Measurements from ENCODE around the gene PCDH9.

The PCDH9 gene

GRCh38 chr13:67155898-67156722 is 74.0 kb downstream of the PCDH9 start:
- DNase-seq = no peak

GRCh38 chr13:67152085-67152484 is 78.1 kb downstream of the PCDH9 start:
- no peak for DNase-seq

- DNase-seq = no peak
These were observed 78.5 kb downstream of the PCDH9 start for GRCh38 chr13:67151652-67152051.

- DNase-seq = no peak
These were observed 79.5 kb downstream of the PCDH9 start for GRCh38 chr13:67150608-67151007.

- no peak for DNase-seq
These were observed 82.0 kb downstream of the PCDH9 start for GRCh38 chr13:67148161-67148571.

DNA sequence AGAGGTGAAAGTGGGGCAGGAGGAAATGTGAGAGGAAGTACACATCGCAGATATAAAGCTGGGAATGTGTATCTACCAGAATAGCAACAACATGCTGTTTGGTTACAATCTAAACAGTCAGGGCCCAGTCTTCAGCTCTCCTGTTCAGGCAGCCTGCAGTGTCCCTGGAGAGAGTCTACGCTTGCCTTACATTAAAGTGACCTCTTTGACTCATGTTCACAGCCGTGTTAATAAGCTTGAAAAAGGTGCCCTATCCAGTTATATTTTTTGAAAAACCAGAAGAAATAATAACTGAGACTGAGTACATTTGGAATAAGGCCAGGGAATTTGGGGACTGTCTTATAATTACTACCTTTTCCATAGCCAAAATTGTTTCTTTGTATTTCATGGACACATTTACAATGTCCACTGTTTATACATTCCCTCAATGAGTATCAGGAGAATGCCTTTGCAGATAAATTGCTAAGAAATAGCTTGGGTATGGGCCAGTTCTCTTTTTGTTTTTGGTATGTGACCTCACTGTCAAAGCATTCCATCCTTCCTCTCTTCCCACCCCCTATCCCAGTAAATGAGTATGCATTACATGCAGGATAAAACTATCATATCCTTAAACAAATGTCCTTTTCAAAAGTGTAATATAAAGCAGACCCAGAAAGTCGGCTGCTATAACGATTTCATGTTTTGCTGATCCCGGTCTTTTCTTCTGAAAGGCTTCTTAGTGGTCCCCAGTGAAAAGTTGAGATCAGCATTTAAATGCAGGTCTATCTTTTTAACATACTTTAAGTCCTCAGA is 82.6 kb downstream of the PCDH9 start:
- DNase-seq = no peak

DNA sequence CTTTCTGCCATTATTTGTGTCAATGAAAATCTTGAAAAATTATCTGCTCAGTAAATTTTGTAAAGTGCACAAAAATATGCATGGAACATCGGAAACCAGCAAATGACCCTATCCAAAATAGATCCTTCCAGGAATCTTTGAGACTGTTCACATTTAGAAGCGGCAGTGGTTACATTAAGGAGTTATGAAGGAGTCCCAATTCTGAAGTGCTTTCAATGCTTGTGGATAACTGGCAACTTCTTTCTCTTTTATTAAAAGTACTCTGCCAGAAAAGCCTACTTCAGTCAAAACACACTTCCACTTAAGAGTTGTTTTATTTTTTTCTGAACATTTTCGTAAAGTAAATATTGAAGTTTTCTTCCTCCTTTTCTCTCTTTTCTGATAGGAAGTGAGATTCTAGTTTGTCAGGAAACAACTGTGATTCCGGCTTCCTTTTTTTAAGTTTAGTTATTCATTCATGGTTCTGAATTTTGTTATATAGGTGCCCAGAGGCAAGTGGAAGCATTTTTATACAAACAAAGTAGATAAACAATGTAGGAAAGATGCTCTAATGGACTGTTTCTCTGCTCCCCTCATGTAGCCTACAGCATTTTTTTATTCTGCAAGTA is 83.5 kb downstream of the PCDH9 start:
- DNase-seq = no peak

GRCh38 chr13:67145950-67146349 is 84.2 kb downstream of the PCDH9 start:
- DNase-seq = no peak

GRCh38 chr13:67143544-67144115 is 86.5 kb downstream of the PCDH9 start:
- DNase-seq = no peak

DNA sequence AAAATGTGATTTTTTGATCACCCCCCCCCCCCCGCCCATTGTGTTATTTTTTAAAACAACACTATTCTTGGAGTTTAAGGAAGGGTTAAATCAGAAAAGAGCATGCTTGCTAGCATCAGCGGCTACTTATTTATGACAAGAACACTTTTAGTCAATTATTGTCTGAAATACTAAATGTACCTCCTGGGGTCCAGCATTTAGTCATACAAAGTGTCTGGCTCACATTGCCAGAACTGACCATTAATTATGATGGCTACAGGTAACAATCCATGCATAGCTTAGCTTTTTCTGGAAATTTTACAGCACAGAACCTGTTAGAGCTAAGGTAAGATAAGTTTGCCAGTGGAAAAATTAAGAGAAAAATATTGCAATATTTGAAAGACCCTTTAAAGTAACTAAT is 90.1 kb downstream of the PCDH9 start:
- DNase-seq = no peak

DNA sequence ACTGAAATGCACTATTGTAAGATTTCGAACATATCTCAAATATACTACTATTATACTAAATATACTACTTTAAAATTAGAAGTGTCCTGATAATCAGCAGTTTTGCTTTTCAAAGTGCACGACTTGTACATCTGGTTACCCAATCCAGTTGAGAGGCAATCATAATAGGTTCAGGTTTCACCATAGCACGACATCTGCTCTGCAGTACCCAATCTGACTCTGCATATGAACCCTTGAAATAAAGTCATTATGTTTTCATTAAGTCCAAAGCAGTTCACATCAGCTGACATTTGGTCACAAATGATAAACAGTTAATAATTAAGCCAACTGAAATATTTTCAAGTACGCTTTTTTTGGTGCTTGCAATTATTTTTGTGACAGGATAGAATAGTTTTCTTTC is 90.6 kb downstream of the PCDH9 start:
- DNase-seq = no peak

GRCh38 chr13:67138970-67139369 is 91.2 kb downstream of the PCDH9 start:
- no peak for DNase-seq

DNA sequence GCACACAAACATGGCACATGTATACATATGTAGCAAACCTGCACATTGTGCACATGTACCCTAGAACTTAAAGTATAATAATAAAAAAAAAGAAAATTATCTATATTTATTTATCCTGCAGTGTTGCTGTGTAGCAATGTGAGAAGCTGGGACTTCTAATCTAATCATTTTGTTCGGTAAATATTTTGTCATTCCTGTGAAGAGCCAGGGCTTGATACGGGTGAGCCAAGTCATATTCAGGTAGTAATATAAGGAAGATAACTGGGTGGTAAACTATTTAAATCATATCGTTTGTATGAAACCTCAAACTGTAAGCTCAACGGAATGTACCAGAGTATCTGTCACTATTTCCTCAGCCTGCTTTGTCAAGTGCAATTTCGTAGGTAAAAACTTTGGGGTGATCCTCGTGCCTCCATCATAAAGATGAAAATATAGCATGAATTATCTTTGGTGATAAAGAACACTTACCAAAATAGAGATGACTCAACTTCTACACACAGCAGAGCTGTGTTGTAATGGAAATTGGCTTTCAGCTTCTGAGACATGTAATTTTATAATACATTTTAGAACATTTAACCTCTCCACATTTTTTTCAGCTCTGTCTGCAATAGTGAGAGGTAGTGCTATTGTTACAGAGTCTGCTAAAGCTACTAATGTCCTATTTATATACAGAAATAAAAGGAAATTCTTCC is 92.9 kb downstream of the PCDH9 start:
- DNase-seq = no peak

DNA sequence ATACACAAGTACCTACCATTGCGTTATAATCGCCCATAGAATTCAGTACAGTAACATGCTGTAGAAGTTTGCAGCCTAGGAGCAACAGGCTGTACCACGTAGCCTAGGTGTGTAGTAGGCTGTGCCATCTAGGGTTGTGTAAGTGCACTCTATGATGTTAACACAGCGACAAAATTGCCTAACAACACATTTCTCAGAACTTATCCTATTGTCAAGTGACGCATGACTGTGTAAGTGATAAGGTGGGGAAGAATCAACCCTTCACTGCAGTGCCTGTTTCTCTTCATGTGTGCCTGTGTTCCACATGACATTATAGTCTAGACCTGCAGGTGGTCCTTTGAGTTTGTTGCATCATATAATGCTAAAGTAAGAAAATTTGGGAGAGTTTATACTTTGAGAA is 94.0 kb downstream of the PCDH9 start:
- no peak for DNase-seq

DNA sequence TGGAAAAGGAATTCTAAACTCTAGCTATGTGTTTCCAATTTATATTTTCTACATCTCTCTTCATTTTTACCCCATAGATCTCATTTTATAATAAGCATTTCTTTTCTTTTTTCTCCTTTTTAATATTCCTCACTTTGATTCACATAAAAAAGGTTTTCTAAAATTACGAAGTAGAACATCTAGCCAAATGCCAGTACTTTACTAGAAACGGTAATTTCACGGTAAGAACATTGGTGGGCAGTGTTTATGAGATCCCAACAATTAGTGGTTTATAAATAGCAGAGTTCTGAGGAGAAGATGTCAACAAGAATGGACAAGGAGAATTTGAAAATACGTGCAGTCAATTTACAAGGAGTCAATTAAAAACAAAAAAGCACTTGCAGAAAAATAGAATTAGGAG is 94.8 kb downstream of the PCDH9 start:
- no peak for DNase-seq

DNA sequence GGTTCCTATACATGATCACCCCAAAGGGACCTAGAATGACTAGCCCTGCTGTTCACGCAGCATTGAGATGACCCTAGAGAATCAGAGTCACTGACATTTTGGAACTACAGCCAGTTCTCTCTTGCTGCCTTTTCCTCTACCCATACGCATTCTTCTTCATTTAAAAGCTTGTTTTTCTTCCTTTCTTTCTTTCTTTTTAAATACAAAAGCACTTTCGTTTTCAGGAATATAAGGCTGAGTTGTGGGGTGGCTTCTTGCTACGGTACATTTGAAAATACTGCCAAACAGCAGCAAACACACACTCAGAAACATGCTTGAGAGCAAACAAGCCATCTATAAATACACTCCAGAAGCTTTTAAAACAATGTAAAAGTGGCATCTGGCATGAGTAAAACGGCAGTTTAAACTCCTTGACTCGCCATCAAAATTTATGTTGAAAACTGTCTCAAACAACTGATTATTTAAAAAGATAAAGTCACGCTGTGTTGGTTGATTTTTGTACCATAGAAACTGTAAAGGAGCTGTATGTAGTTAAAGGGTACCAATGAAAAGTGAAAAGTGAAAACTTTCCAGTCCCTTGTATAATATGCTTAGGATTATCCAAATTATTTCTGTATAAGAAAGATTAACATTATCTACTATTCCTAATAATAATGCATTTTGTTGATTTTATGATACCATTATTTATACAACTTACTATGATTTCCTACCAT is 95.6 kb downstream of the PCDH9 start:
- no peak for DNase-seq

- no peak for DNase-seq
These were observed 96.7 kb downstream of the PCDH9 start for GRCh38 chr13:67133476-67133875.

DNA sequence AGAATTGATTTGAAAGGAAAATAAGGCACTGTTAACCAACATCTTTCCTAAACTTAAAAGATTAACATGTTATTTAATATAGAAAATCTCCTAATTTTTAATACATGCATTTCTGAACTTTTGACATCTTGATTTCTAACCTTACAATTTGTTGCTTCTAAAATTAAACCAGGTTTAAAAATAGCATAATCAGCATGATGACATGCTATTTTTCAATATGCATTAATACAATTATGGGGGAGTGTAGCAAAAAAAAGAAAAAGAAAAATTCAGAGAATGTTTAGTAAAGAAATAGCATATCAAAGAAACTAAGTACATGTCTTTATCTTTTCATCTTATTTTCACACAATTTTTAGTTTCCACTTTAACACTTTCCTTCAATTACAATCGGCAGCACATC is 98.7 kb downstream of the PCDH9 start:
- DNase-seq = no peak

- DNase-seq = no peak
These were observed 99.7 kb downstream of the PCDH9 start for GRCh38 chr13:67130444-67130843.

DNA sequence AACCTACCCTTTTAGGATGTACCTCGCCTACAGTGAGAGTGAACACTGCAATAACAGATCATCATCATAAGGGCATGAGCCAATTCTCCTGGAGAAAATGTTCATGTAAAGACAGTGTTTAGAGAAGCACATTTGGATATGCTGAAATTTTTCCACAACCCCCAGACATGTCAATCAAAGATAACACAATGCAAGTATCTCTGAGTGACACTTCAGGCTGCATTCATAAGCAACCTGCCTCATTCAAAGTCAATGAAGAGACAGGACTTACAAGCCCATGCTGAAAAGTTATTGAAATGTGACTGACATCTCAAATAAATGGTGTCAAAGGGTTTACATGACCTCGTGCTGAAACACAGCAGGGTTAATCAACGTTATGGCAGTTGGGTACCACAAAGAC is 102.0 kb downstream of the PCDH9 start:
- no peak for DNase-seq

GRCh38 chr13:67125681-67126080 is 104.5 kb downstream of the PCDH9 start:
- no peak for DNase-seq

- no peak for DNase-seq
These were observed 107.0 kb downstream of the PCDH9 start for GRCh38 chr13:67123165-67123564.
